SW 1271 (cell line): ENCODE measurements around the gene FBXO10.

Experiments
- DNase-seq, 2 experiments: peaks; one replicate each; lab custom pipeline; 2025; lab: John Stamatoyannopoulos, UW

The FBXO10 gene

DNA sequence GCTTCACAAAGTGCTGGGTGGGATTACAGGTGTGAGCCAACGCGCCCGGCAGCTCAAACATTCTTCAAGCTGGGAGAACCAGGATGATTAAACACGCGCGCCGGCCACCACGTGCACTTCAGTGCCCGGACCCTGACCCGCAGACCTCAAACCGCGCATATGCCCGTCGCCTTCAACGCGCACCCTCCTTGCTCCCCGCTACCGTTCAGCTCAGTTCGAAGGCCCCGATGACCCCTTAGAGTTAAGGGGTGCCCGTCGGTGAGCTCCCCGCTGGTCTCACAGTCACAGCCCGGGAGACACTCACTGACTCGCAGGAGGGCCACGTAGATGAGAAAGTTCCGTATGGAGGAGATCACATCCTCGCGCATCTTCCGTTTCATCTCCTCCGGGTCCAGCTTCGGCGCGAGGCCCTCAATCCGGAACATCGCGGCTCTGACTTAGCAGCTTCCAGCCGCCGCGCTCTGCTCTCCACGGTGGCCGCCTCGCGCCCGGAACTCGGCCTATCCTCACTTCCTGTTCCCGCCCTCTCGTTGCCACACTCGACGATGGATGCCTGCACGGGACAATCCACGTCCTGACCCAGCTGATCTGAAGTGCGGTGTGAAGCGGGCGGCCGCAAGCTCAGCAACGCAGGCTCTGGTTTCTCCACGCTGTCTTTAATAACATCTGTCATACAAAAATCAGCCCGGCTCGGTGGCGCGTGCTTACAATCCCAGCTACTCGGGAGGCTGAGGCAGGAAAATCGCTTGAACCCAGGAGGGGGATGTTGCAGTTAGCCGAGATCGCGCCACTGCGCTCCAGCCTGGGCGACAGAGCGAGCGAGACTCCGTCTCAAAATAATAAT, 16.1 kb upstream of the FBXO10 start, which contains the start of gene TOMM5:
TOMM5 (minus strand) TSS at position 490 of the 844 bp plus-strand sequence; CDS start at position 425, 65 bp downstream.
- peak; percentile 57 to 79 for DNase-seq

DNA sequence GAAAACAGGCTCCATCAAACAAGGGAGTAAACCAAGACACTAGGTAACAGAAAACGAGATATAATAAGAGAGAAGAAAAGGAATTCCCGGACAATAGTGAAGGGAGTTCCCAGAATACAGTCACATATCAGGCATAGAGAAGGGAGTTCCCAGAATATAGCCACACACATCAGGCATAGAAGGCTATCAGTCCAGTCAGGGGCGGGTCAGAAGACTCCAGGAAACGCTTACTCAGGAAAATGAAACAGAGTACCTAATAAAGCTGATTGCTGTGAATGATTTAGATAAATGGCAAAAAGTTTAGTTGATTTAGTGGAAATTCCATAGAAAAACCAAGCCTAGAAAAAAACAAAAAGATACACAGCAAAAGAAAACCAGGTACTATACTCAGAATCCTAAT, 11.3 kb upstream of the FBXO10 start:
- DNase-seq: no peak

DNA sequence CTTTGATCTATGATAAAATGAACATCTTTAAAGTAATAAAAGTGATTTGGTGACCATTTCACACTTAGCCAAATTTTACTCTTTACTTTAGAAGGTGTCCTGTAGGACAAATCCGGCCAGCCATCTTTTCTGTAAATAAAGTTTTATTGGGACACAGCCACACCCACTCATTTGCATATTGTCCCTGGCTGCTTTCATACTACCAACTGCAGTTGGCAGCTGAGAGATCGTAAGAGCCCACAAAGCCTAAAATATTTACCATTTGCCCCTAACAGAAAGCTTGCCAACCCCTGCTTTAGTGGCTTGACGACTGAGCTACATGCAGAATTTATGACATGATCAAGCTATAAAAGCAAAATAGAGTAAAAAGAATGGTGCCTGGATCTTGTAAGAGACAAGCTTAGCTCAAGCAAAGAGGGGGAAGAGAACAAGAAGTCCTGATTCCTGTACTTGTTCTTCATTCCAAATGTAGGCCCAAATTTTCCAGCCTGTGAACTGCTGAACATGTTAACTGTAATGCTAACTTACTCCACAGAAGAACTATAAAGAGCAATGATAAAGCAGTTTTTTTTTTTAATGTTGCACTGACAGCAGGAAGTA, 7.4 kb upstream of the FBXO10 start:
- DNase-seq: no peak

DNA sequence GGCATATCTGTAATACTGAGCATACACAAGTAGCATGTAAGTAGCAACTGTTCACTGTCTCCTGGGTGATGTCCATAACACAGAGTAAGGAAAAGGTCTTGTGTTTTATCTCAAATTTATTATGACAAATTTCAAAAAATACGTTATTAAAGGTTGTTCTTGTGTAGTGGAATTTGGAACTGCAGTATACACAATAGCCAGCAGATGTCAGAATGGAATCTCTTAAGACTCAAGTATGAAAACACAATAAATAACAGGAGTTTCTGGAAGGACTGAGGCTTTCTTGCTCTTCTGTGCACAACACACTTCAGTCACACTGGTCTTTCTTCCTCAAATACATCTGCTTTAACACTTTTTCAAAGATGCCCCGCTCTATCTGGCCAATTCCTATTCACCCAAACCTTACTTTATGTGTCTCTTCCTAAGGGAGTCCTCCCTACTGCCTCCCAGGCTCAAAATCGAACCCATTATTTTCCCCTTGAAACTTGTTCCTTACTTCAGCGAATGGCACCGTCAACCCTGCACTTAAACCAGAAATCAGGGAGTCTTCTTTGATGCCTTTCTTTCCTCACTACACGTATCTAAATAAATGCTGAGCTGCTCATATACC, 6.5 kb upstream of the FBXO10 start:
- DNase-seq: peak in 1 of 2 experiments; percentile 24

DNA sequence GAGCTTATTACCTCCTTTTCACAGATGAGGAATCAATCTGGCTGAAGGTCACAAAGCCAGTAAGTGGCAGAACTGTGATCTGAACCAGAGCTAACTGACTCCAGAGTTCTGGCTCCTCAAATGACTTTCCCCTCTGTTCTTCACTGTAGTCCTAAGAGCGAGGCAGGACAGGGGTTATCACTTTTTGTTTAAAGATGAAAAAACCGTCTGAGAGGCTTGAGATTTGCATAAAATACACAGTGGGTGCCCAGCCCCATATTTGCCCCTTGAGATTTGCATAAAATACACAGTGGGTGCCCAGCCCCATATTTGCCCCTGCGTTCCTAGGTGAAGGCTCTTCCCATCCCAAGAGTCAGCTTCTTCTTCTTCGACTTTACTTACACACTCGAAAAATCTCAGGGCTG, 667 bp downstream of the FBXO10 start:
- no peak for DNase-seq

DNA sequence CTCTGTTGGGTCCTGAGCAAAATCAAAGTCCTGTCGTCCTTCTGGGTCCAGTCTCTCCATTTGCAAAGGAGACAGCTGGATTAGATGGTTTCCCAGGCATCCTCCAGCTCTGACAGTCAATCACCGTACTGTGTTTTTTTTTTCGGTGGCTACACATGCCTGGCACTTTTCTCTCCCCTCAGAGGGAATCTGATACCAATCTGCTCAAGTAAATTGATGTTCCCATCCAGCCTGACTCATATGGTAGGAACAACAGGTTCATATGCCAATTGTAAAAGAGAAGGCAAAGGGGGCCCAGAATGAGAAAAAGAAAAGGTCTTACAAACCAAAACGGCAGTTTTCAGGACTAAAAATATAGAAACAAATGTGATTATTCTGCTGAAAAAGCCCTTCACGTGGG, 1.2 kb downstream of the FBXO10 start:
- DNase-seq: no peak

DNA sequence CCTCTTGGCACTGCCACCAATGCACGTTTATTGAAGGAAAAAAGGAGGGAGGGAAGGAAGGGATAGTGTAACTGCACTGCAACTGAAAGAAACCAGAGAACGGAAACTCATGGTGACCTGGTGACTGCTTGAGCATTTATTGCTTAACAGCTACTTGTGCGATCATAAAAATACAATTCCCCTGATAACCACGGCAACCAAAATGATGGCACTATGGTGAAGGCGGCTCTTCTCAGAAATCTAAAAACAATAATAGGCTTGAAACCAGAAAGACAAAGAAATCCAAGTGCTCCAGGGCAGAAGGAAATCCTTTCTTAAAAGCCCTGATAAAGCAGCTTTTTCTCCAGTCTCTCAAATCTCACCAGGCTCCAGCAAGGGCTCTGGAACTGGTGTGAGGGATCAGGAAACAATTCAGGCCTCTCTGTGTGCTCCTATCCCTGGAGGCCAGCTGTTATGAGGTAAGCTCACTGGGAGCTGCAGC, 1.9 kb downstream of the FBXO10 start:
- no peak for DNase-seq

DNA sequence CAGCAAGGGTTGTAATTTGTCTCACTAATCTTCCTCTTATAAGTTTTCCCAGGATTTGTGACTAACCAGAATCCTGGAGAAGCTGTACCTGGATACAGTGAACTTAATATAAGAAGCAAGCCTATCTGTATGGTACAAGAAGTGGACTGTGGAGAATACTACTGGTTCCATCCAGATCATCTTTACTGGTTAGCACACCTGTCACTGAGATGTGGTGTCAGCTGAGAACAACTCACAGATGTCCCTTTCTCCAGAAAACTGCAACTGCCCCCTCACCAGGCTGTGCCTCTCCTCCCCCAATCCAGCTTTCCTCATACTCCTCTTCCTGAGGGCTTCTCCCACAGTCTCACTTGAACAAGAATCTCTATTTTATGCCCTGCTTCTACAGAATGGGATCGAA, 4.9 kb downstream of the FBXO10 start:
- no peak for DNase-seq

DNA sequence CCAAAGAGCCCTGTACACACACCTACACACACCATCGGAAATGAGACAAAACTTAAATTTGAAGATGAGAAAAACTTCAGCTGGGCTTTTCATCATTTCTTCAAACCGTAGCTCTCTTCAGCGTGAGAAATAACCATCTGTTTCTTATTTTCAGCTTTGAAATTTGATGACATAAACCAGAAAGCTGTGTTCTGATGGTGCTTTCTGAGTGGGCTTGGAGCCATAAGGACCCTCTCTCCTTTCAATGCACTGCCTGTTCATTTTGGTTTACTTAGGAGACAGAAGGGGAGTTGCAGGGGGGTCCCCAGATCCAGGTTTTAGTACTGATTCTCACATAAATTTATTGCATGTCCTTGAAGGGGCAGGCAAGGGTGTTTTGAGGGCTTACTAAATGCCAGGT, 9.5 kb downstream of the FBXO10 start:
- DNase-seq: no peak

DNA sequence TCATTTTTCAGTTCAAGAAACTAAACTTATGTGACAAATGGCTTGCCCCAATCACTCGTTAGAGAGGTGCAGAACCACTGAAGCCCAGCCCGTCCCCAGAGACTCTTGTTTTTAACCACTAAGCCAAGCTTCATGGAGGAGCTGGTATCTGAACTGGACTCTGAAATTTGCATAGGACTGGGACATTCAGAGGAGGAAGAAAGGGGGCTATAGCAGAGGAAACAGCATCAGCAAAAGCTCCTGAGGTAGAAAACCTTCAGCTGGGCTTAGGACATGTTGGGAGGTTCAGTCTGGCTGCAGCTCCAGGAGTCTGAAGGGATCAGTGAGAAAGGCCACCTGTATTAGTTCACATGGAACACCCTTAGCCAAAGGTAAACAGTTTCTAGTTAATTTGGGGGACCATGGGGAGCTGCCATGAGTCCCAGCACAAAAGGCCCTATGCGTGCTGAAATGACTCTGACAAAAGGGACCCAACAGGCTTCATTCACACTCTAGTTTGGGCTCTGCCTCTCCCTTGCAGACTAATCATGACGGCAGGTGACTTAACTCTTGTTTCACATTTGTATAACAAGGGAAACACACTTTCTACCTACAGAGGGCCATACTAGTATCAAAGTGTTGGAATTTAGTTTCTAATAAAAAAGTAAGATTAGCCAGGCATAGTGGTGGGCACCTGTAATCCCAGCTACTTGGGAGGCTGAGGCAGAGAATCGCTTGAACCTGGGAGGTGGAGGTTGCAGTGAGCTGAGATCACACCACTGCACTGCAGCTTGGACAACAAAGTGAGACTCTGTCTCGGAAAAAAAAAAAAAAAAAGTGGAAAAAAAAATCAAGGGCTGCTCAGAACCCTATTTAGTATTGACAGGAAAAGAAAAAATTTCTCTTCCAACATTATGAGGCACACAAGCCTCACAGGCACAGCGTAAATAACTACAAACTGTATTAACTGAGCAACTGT, 10.2 kb downstream of the FBXO10 start:
- no peak for DNase-seq

DNA sequence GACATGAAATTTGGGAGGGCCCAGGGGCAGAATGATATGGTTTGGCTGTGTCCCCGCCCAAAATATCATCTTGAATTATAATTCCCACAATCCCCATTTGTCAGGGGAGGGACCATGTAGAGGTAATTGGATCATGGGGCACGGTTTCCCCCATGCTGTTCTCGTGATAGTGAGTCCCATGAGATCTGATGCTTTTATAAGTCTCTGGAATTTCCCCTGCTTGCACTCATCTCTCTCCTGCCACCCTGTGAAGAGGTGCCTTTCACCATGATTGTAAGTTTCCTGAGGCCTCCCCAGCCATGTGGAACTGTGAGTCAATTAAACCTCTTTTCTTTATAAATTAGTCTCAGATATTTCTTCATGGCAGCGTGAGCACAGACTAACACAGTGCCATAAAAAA, 11.3 kb downstream of the FBXO10 start:
- no peak for DNase-seq

DNA sequence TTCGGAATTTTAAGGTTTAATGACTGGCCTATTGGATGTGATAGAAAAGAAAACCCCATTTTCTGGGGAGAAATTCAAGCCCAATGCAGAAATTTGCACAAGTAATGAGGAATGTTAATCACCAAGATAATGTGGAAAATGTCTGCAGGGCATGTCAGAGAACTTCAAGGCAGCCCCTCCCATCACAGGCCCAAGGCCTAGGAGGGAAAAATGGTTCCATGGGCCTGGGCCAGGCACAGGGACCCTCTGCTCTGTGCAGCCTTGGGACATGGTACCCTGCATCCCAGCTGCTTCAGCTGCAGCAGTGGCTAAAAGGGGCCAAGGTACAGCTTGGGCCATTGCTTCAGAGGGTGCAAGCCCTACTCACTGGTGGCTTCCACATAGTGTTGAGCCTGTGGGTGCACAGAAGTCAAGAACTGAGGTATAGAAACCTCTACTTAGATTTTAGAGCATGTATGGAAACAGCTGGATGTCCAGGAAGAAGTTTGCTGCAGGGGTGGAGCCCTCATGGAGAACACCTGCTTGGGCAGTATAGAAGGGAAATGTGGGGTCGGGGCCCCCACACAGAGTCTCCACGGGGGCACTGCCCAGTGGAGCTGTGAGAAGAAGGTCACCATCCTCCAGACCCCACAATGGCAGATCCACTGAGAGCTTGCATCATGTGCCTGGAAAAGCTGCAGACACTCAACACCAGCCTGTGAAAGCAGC, 12.2 kb downstream of the FBXO10 start:
- DNase-seq: no peak

DNA sequence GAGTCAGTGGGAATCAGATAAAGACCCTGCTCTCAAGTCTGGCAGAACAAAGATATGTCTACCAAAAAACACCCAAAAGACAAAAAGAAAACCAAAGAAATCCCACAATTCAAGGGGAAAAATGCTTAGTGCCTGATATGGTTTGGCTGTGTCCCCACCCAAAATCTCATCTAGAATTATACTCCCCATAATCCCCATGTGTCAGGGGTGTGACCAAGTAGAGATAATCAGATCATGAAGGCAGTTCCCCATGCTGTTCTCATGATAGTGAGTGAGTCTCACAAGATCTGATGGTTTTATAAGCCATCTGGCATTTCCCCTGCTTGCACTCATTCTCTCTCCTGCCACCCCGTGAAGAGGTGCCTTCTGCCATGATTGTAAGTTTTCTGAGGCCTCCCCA, 13.4 kb downstream of the FBXO10 start:
- no peak for DNase-seq

DNA sequence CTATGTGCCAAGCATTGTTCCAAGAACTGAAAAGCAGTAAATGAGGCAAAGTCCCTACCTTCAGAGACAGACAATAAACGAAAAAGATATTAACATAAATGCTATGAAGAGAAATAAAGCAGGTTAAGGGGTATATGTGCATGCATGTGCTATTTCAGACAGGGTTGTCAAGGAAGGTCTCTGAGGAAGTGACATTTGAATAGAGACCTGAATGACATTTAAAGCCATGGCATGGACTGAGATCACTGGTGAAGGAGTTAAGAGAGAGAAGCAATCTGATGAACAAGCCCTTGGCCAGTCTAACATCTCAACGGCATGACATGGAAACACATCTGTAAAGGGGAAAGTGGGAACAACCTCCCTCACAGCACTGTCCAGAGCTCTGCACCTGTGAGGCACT, 14.5 kb downstream of the FBXO10 start:
- no peak for DNase-seq

DNA sequence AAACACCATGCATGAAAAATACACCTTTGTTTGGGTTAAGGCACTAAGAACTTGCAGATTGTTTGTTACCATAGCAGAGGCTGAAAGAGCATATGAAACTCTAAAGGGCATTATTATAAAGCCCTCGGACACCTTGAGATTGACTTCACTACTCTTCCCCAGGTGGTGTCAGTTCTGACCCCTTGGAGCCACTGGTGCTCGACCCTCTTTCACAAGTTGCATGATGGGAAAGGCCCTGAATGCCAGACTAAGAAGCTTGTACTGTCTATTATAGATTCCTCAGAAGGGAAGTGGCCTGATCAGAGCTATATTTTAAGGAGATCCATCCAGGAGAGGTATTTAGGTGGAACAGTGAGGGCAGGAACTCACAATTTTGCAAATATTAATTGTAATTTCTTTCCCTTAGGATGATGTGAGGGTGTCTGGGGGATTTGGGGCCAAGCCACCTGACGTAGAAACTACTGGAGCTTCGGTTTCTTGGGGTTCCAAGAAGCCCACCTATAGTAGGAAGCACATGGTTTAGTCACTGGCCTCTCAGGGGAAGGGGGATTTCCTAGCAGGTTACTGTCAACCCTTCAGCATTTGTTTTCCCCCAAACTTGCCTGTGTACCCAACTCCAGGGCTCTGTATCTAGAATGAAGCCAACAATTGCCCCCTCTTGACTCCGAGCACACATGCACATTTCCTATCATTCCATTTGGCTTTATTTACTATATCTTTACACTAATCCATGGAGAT, 16.2 kb downstream of the FBXO10 start:
- no peak for DNase-seq

DNA sequence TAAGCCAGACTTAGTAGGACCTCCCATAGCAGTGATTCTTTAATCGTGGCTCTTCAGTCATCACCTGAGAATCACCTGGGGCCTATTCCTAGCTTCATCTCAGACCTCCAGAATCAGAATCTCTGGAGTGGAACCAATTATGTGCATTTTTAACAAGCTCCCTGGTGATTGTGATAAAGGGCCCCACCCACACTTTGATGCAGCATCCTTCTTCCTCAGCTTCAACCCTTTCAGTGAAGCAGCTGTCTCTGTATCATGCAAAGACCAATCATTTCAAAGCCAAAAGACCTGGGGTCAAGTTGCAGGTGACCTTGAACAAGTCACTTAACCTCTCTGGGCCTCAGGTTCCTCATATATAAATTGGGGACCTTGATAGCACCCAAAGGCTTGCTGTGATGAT, 17.1 kb downstream of the FBXO10 start:
- no peak for DNase-seq

DNA sequence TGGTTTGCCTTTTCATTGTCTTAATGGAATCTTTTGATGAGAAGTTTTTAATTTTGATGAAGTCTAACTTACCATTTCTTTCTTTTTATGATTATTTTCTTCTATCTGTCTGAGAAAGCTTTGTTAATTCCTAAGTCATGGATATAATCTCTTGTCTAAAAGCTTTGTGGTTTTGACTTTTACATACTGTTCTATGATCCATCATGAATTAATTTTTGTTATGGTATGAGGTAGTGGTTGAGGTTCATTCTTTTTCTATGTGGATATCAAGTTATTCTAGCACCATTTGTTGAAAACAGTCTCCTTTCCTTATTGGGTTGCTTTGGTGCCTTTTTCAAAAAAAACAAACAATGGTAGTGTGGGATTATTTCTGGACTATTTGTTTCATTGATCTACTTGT, 20.4 kb downstream of the FBXO10 start:
- no peak for DNase-seq

DNA sequence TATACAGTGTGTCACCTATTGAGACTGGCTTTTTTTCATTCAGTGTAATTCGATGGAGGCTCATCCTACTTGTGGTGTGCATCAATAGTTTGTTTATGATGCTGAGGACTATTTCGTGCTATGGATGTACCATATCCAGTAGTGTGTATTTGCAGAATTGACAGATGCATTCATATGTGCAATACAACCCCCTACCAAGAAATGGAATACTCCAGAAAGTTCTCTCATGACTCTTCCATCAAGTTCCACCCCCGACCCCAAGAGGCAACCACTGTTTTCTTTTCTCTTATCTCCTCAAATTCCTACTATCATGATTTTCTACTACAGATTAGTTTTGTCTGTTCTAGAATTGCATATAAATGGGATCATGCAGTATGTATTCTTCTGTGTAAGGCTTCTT, 21.9 kb downstream of the FBXO10 start:
- DNase-seq: no peak

DNA sequence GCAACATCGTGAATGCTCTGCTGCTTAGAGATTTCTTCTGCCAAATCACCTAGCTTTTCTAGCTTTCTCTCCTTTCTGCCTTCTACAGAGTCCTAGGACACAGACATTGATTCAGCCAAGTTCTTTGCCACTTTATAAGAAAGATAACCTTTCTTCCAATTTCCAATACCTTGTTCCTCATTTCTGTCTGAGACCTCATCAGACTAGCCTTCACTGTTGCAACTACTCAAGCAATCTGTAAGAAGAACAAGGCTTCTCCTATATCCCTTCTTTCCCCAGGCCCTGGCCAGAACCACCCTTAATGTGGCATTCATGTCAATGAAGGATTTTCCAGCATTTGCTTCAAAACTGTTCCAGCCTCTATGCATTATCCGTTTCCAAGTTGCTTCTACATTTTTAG, 24.3 kb downstream of the FBXO10 start:
- DNase-seq: no peak

DNA sequence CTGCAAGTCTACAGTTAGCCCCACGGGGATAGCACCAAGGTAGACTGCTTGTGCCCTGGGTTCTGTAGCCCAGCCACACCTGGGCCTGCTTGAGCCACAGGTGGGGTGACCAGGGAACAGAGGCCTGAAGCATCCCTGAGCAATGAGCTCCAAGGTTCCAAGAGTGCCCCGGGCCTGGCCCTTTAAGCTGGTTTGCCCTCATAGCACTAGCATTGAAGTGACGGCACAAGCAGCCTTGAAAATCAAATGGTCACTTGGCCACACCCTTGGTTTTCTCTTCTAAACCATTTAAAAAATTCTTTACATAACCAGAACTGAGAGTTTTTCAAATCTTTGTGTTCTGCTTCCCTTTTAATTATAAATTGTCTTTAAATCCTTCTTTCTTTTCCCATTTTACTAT, 24.7 kb downstream of the FBXO10 start:
- no peak for DNase-seq

DNA sequence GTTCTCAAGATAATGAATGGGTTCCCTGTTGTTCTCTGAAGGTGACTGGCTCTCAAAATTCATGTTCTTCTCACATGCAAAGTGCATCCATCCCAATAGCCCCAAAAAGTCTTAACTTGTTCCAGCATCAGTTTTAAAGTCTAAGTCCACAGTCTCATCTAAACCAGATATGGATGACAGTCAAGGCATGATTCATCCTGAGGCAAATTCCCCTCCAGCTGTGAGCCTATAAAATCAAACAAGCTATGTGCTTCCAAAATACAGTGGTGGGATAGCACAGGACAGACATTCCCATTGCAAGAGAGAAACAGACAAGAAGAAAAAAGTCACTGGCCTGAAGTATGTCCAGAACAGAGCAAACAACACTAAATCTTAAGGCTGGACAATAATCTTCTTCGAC, 25.4 kb downstream of the FBXO10 start:
- no peak for DNase-seq
